A549 (cell line): Measurements from ENCODE around the gene S100A1. TPM values are rescaled to one million over a fixed set of nuclear protein-coding genes. Genes with fewer than 3 reads are reported as not detected.

Source experiments
- ATAC-seq, 2 experiments: fragments of 200-7000 bp in 1 of 2; fragments of >200 bp in 1 of 2; cut with Nextera tagmentation in 1 of 2; cut with Tn5 transposase in 1 of 2; 3 replicates each; pipeline versions ENCODE4 v1.8.0 to v1.9.1; 2018 to 2020; ENCODE audit warnings: mild to moderate bottlenecking in 1 of 2, moderate library complexity in 1 of 2
- CTCF ChIA-PET: fragments of 300-600 bp; sonication (Branson Sonifier 250); formaldehyde crosslinking; extraction: SDS; loops from one replicate; lab custom pipeline; 2021; ENCODE audit warnings: antibody characterized with exemption, inconsistent platforms; lab: Yijun Ruan, JAX
- POLR2A ChIA-PET: fragments of 350-600 bp; formaldehyde crosslinking; extraction: SDS; loops from one replicate; lab custom pipeline; 2021; ENCODE audit warnings: antibody characterized with exemption, inconsistent platforms; lab: Yijun Ruan, JAX
- DNase-seq, 2 experiments: peaks; one replicate each; pipeline versions ENCODE4 v3.0.0 to v3.0.0-alpha.2; 2011 to 2016; ENCODE audit warnings: low read depth in 1 of 2, low spot score in 1 of 2
- FAIRE-seq: peaks from 2 replicates; lab custom pipeline; 2011; peaks lifted over from hg19 to GRCh38; lab: Jason Lieb, UNC
- H3K27ac ChIP-seq, 2 experiments: fragments of >200 bp; sonication (Bioruptor Twin); formaldehyde crosslinking; 3 replicates each; pipeline ENCODE4 v1.5.1; 2016 to 2017
- H3K4me1 ChIP-seq: fragments of >200 bp; sonication (Bioruptor Twin); formaldehyde crosslinking; 3 replicates; pipeline ENCODE4 v1.6.1; 2016
- H3K4me2 ChIP-seq: fragments of >200 bp; sonication (Bioruptor Twin); formaldehyde crosslinking; 3 replicates; pipeline ENCODE4 v1.6.1; 2016
- H3K4me3 ChIP-seq: fragments of >200 bp; sonication (Bioruptor Twin); formaldehyde crosslinking; 3 replicates; pipeline ENCODE4 v1.5.1; 2016
- H3K9me3 ChIP-seq: fragments of >200 bp; sonication (Bioruptor Twin); formaldehyde crosslinking; 3 replicates; pipeline ENCODE4 v1.6.1; 2016
- CBX2 ChIP-seq: fragments of 200-600 bp; sonication (generic); IDR thresholded peaks from 2 replicates; pipeline ENCODE4 v1.6.1; 2016; ENCODE audit warnings: low read depth, mild to moderate bottlenecking, borderline replicate concordance
- CBX8 ChIP-seq: fragments of 200-600 bp; sonication (generic); IDR thresholded peaks from 2 replicates; pipeline ENCODE4 v1.6.1; 2016
- CHD2 ChIP-seq: fragments of 150-350 bp; IDR thresholded peaks from 2 replicates; pipeline ENCODE4 v1.6.1; 2014; ENCODE audit warnings: low read length; ENCODE audit not compliant: partially characterized antibody
- CTCF ChIP-seq: fragments of >200 bp; sonication (Bioruptor Twin); formaldehyde crosslinking; IDR thresholded peaks from 3 replicates; pipeline ENCODE4 v1.5.1; 2016
- EHF ChIP-seq: fragments of 250-450 bp; sonication (Bioruptor Pico); IDR thresholded peaks from 2 replicates; pipeline ENCODE4 v1.5.0; 2020; ENCODE audit warnings: mild to moderate bottlenecking
- EP300 ChIP-seq, 2 experiments: fragments of >200 bp; sonication (Bioruptor Twin); formaldehyde crosslinking; IDR thresholded peaks; 2 replicates in 1 of 2; 3 replicates in 1 of 2; pipeline ENCODE4 v1.6.1; 2016 to 2017
- FOSL2 ChIP-seq, 2 experiments: fragments of 450-650 bp in 1 of 2; fragments of >200 bp in 1 of 2; sonication (Bioruptor Twin) in 1 of 2; formaldehyde crosslinking; IDR thresholded peaks; 2 replicates each; pipeline versions ENCODE4 v1.5.0 to v1.6.1; 2016 to 2020; ENCODE audit warnings: mild to moderate bottlenecking in 1 of 2, moderate library complexity in 1 of 2
- HDAC2 ChIP-seq: fragments of 200-600 bp; sonication (generic); IDR thresholded peaks from 2 replicates; pipeline ENCODE4 v1.6.1; 2016
- HES2 ChIP-seq: fragments of >200 bp; sonication (Bioruptor Twin); formaldehyde crosslinking; IDR thresholded peaks from 2 replicates; pipeline ENCODE4 v1.6.1; 2016
- HEYL ChIP-seq: fragments of 250-450 bp; sonication (Bioruptor Pico); IDR thresholded peaks from 2 replicates; pipeline ENCODE4 v1.8.0; 2021; ENCODE audit warnings: mild to moderate bottlenecking, moderate library complexity
- HMGXB4 ChIP-seq: fragments of 250-450 bp; sonication (Bioruptor Pico); IDR thresholded peaks from 2 replicates; pipeline ENCODE4 v1.5.0; 2021; ENCODE audit warnings: mild to moderate bottlenecking, moderate library complexity, borderline replicate concordance
- JUNB ChIP-seq: fragments of >200 bp; sonication (Bioruptor Twin); formaldehyde crosslinking; IDR thresholded peaks from 2 replicates; pipeline ENCODE4 v1.6.1; 2016
- KDM5A ChIP-seq: fragments of 200-600 bp; sonication (generic); IDR thresholded peaks from 2 replicates; pipeline ENCODE4 v1.6.1; 2016; ENCODE audit warnings: antibody characterized with exemption, mild to moderate bottlenecking
- NFE2L2 ChIP-seq: fragments of 150-350 bp; conservative IDR thresholded peaks from 2 replicates; pipeline ENCODE4 v1.6.1; 2014; ENCODE audit warnings: low read length
- PHF8 ChIP-seq: fragments of 200-600 bp; sonication (generic); IDR thresholded peaks from 2 replicates; pipeline ENCODE4 v1.6.1; 2016; ENCODE audit warnings: low read depth, mild to moderate bottlenecking, antibody characterized with exemption, moderate library complexity, borderline replicate concordance
- RCOR1 ChIP-seq: fragments of 150-350 bp; IDR thresholded peaks from 2 replicates; pipeline ENCODE4 v1.6.1; 2014; ENCODE audit warnings: antibody characterized with exemption, low read length, low read depth
- REST ChIP-seq: fragments of 200-600 bp; sonication (generic); IDR thresholded peaks from 2 replicates; pipeline ENCODE4 v1.6.1; 2016; ENCODE audit warnings: antibody characterized with exemption, mild to moderate bottlenecking, moderate library complexity
- RFX5 ChIP-seq: fragments of 450-650 bp; IDR thresholded peaks from 2 replicates; pipeline ENCODE4 v1.7.1; 2014; ENCODE audit warnings: antibody characterized with exemption, mild to moderate bottlenecking, moderate library complexity
- WGBS: methylation state at CpG from one replicate; pipeline ENCODE4 v1.1.6; 2017; ENCODE audit errors: missing lambda C conversion rate; 5-methylcytosine and 5-hydroxymethylcytosine counted together
- polyA plus RNA-seq, 4 experiments: library from polyadenylated mRNA; depleted of rRNA in 3 of 4; stranded (reverse); fragments of >200 nt; fragmentation: RNase III in 1 of 4; extraction: RNeasy Plus Mini Kit Qiagen cat#74134 plus additional on column Dnase treatment in 1 of 4; gene quantifications; 2 replicates in 3 of 4; 3 replicates in 1 of 4; pipeline ENCODE4 v1.2.3, GENCODE V29; 2011 to 2017

S100A1 gene
- polyA plus RNA-seq, 2 of the 4 experiments (the other 2 are of a cell fraction), result 0.59 to 0.97 TPM

GRCh38 chr1:153623101-153623500 lies 5.1 kb upstream of the S100A1 start:
- Histone ChIP-seq H3K4me1 (peaks cover 16% of the 10 kb centered on the region), H3K27ac (no peak overlapping the region), H3K9me3 (no peaks in the 10 kb centered on the region), H3K4me3 (no peak overlapping the region), H3K4me2 (no peak overlapping the region)
- ChIA-PET POLR2A (interaction anchor here (2.0 kb wide), 1 partner anchor 11 kb away, joined by 9 read pairs; the partner anchor contains the start of gene CHTOP), CTCF (interaction anchor here (0.9 to 18.3 kb wide), 7 partner anchors 8 to 113 kb away, joined by 3 to 253 read pairs (median 4); partner anchors contain the start of gene CHTOP)
- DNase-seq (no peak), FAIRE-seq (no peak), ATAC-seq (no peak)
- WGBS, result 81% methylated on average over 7 of the region's 7 CpGs
- no peak for TF ChIP-seq KDM5A
- no peak for TF ChIP-seq EHF (CRISPR knock-in tag)
- no peak for TF ChIP-seq CHD2
- TF ChIP-seq HES2, result no peak
- TF ChIP-seq HEYL, result no peak
- no peak for TF ChIP-seq FOSL2 (IDR thresholded peaks at IDR 0.05)
- TF ChIP-seq FOSL2 (CRISPR knock-in tag; IDR thresholded peaks at IDR 0.05), result no peak

- POLR2A ChIA-PET, result interaction anchor here (1.0 to 2.0 kb wide), 2 partner anchors 9 to 12 kb away, joined by 4 to 9 read pairs; partner anchors contain the start of genes CHTOP and S100A16
- DNase-seq, result no peak
- Histone ChIP-seq H3K4me2 (no peak overlapping the region), H3K27ac (no peak overlapping the region), H3K9me3 (no peaks in the 10 kb centered on the region), H3K4me3 (no peak overlapping the region), H3K4me1 (peaks cover 18% of the 10 kb centered on the region)
- no peak for FAIRE-seq
- ATAC-seq, result no peak
- 94% methylated on average over 10 of the region's 10 CpGs for WGBS
- CTCF ChIA-PET, result interaction anchor here (1.3 to 18.3 kb wide), 8 partner anchors 10 to 113 kb away, joined by 3 to 253 read pairs (median 38); partner anchors contain the start of genes S100A14, S100A16 and S100A6
- TF ChIP-seq PHF8, result no peak
- no peak for TF ChIP-seq NFE2L2
- no peak for TF ChIP-seq HMGXB4
- TF ChIP-seq RFX5, result no peak
- TF ChIP-seq CHD2, result no peak
- TF ChIP-seq EP300 (IDR thresholded peaks at IDR 0.05), result no peak
- no peak for TF ChIP-seq CBX8
- no peak for TF ChIP-seq JUNB
- TF ChIP-seq REST, result no peak
- TF ChIP-seq CTCF, result no peak
- TF ChIP-seq CBX2, result no peak
- TF ChIP-seq KDM5A, result no peak
- no peak for TF ChIP-seq HDAC2
- TF ChIP-seq RCOR1, result no peak
These were observed 3.1 kb upstream of the S100A1 start for GRCh38 chr1:153624965-153625611.
